Measurements from ENCODE around the gene MLLT6.

MLLT6 gene

DNA sequence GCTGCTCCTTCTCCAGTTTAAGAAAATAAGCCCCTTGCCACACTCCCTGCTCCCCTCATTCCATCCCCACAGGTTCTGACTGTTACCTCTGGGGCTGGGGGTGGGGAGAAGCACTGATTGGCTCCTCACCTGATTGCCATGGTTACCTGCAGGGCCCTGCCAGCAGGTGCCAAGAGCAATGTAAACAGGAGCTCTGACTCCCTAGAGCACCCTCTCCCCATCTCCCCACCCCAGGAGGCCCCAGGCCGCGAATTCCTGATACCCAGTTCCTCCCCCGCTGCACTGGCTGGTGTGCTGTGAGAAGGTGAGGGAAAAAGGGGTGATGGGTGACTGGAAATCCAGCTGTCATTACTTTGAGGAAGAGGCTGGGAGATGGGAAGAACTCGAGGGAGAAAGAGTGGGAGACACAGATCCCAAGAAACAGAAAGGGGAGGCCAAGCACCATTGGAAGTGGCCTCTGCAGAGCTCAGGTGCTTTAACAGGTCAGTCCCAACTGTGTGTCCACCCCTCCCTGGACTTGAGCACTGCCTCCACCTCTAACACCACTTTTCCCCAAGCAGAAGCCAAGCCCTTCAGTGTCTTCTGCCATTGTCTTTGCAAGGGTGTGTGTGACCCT is 38.6 kb downstream of the MLLT6 start:
- no peaks in the 10 kb centered on the region for H3K36me3 ChIP-seq (replicated peaks; ENCODE audit: insufficient read depth, low read length)
- no peak overlapping the region for H3K4me2 ChIP-seq (ENCODE audit: low read depth, low read length)
- H3K79me2 ChIP-seq (ENCODE audit: low read length): no peaks in the 10 kb centered on the region
- H3K27me3 ChIP-seq (replicated peaks; ENCODE audit: insufficient read depth, low read length): peaks cover 19% of the 10 kb centered on the region
- peaks cover 8% of the 10 kb centered on the region; the same call in 1 of the 2 replicates for H3K4me1 ChIP-seq (ENCODE audit: low read length)
- 0 out of 2 replicates have a peak, but pooled peaks cover 4% of the 10 kb centered on the region for H3F3A ChIP-seq (ENCODE audit: insufficient read depth, low read length)
- no peak overlapping the region for H3K27ac ChIP-seq (ENCODE audit: low read length)
- no peak overlapping the region for H2AFZ ChIP-seq (ENCODE audit: low read length)
- no peak for TF ChIP-seq EZH2phosphoT487 (IDR thresholded peaks at IDR 0.05; ENCODE audit: low read length)
- TF ChIP-seq, protein P1, sequence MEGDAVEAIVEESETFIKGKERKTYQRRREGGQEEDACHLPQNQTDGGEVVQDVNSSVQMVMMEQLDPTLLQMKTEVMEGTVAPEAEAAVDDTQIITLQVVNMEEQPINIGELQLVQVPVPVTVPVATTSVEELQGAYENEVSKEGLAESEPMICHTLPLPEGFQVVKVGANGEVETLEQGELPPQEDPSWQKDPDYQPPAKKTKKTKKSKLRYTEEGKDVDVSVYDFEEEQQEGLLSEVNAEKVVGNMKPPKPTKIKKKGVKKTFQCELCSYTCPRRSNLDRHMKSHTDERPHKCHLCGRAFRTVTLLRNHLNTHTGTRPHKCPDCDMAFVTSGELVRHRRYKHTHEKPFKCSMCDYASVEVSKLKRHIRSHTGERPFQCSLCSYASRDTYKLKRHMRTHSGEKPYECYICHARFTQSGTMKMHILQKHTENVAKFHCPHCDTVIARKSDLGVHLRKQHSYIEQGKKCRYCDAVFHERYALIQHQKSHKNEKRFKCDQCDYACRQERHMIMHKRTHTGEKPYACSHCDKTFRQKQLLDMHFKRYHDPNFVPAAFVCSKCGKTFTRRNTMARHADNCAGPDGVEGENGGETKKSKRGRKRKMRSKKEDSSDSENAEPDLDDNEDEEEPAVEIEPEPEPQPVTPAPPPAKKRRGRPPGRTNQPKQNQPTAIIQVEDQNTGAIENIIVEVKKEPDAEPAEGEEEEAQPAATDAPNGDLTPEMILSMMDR (IDR thresholded peaks at IDR 0.05; ENCODE audit: low read length): no peak
- no peak for TF ChIP-seq EZH2 (optimal IDR thresholded peaks at IDR 0.05; ENCODE audit: low read depth, low read length)
- no peak for DNase-seq
- H4K20me1 ChIP-seq (ENCODE audit: insufficient read depth, low read length): no peaks in the 10 kb centered on the region
- no peaks in the 10 kb centered on the region for H3K9me2 ChIP-seq (replicated peaks; ENCODE audit: insufficient read depth, low read length)
- no peak overlapping the region for H3K9ac ChIP-seq (ENCODE audit: low read length)
- no peaks in the 10 kb centered on the region for H3K9me3 ChIP-seq (replicated peaks; ENCODE audit: insufficient read depth, low read length)
- no peak overlapping the region for H3K4me3 ChIP-seq (ENCODE audit: low read length)

DNA sequence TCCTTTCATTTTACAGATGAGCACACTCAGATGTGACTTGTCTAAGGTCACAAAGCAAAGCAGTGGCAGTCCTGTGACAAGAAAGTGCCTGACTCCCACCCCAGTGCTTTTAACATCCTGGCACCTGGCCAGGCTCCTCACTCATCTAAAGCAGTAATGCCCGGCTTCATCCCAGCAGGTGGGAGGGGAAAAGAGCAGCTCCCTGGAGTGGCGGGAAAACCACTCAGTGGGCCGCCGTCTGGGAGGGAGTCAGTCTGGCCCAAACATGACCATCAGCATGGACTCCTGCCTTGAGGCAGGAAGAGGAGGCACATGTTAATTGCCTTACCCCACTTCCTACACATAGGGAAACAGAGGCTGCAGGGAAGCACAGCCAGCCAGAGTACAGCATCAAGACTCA is 40.5 kb downstream of the MLLT6 start:
- Histone ChIP-seq H3K4me3 (ENCODE audit: low read length) (no peak overlapping the region), H3K4me2 (ENCODE audit: low read depth, low read length) (no peak overlapping the region)
- no peak for DNase-seq

DNA sequence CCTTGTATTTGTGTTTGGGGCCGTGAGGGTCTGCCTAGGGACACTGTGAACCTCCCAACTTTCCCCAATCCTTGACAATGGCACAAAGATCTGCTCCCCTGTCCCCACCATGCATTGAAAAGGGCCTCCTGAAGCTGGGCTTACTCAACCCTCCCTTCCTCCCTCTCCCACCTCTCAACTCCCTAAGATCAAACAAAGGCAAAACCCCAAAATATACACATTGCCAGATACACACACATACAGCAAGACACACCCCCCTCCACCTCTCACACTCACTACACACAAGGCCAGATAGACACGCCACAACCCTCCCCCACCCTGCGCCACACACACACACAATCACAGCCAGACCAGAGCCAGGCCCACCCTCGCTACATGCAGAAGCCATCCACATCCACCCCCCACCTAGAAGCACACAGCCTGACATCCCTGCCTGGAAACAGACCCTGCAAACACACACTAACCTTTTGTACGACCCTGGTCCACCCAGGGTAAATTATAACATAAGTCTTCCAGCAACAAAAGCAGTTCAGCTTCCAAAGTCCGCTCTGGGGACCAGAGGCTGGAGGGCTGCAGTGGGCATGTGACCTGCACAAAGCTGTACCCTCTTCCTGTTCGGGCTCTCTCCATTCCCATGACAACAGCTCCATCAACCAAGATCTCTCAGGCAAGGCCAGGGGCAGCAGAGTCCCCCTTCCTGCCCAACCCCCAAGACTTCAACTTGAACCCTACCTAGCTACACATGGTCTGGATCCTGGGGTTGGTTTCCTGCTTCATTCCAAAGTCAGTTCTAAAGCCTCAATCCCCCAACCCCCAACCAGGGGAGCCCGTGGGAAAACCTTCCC is 41.2 kb downstream of the MLLT6 start:
- H3K4me2 ChIP-seq (ENCODE audit: low read depth, low read length): peak overlapping the region; percentile 100; the same call in 1 of the 2 replicates
- DNase-seq: no peak
- no peak overlapping the region for H3K9ac ChIP-seq (ENCODE audit: low read length)
- H3K9me2 ChIP-seq (replicated peaks; ENCODE audit: insufficient read depth, low read length): no peaks in the 10 kb centered on the region
- H3K27me3 ChIP-seq (replicated peaks; ENCODE audit: insufficient read depth, low read length): peaks cover 22% of the 10 kb centered on the region
- no peak overlapping the region for H3K27ac ChIP-seq (ENCODE audit: low read length)
- H4K20me1 ChIP-seq (ENCODE audit: insufficient read depth, low read length): no peaks in the 10 kb centered on the region
- H3F3A ChIP-seq (ENCODE audit: insufficient read depth, low read length): peaks cover 17% of the 10 kb centered on the region
- H3K4me3 ChIP-seq (ENCODE audit: low read length): no peak overlapping the region
- H3K36me3 ChIP-seq (replicated peaks; ENCODE audit: insufficient read depth, low read length): no peaks in the 10 kb centered on the region
- no peaks in the 10 kb centered on the region for H3K9me3 ChIP-seq (replicated peaks; ENCODE audit: insufficient read depth, low read length)
- H3K79me2 ChIP-seq (ENCODE audit: low read length): no peaks in the 10 kb centered on the region
- no peak for TF ChIP-seq EZH2phosphoT487 (IDR thresholded peaks at IDR 0.05; ENCODE audit: low read length)
- TF ChIP-seq, protein P1 (IDR thresholded peaks at IDR 0.05; ENCODE audit: low read length): no peak
- TF ChIP-seq EZH2 (optimal IDR thresholded peaks at IDR 0.05; ENCODE audit: low read depth, low read length): no peak
- H2AFZ ChIP-seq (ENCODE audit: low read length): no peak overlapping the region
- H3K4me1 ChIP-seq (ENCODE audit: low read length): peaks cover 17% of the 10 kb centered on the region; the same call in 1 of the 2 replicates

More for the DNA sequence above, 40.5 kb downstream of the MLLT6 start:
- Histone ChIP-seq H3K27ac (ENCODE audit: low read length) (no peak overlapping the region), H2AFZ (ENCODE audit: low read length) (no peak overlapping the region), H3K9me2 (replicated peaks; ENCODE audit: insufficient read depth, low read length) (no peaks in the 10 kb centered on the region), H3K4me1 (ENCODE audit: low read length) (peaks cover 14% of the 10 kb centered on the region; the same call in 1 of the 2 replicates), H3K9me3 (replicated peaks; ENCODE audit: insufficient read depth, low read length) (no peaks in the 10 kb centered on the region), H3K27me3 (replicated peaks; ENCODE audit: insufficient read depth, low read length) (peaks cover 22% of the 10 kb centered on the region), H3K79me2 (ENCODE audit: low read length) (no peaks in the 10 kb centered on the region), H3K36me3 (replicated peaks; ENCODE audit: insufficient read depth, low read length) (no peaks in the 10 kb centered on the region), H3F3A (ENCODE audit: insufficient read depth, low read length) (peaks cover 10% of the 10 kb centered on the region), H3K9ac (ENCODE audit: low read length) (no peak overlapping the region), H4K20me1 (ENCODE audit: insufficient read depth, low read length) (no peaks in the 10 kb centered on the region)
- TF ChIP-seq, protein P1 (IDR thresholded peaks at IDR 0.05; ENCODE audit: low read length): no peak
- TF ChIP-seq EZH2phosphoT487 (IDR thresholded peaks at IDR 0.05; ENCODE audit: low read length): no peak
- no peak for TF ChIP-seq EZH2 (optimal IDR thresholded peaks at IDR 0.05; ENCODE audit: low read depth, low read length)
